Measurements from ENCODE around the gene VPS4A. TPM values are rescaled to one million over a fixed set of nuclear protein-coding genes. Genes with fewer than 3 reads are reported as not detected.
"Not testable (repeated sequence)": the region's sequence is repeated elsewhere in the genome, so short reads cannot be mapped to it uniquely, and the experiment has no call there.

The VPS4A gene
- polyA plus RNA-seq, 3 donors: 18.2 to 25.7 (median 21.8) TPM

- intact Hi-C loops (cut with micrococcal nuclease): no loop called here
- peak overlapping the region in 2 of 7 donors; percentile 37 to 46 for H3K27ac Mint-ChIP-seq
- no peaks in the 10 kb centered on the region for H3K9me3 Mint-ChIP-seq
- H3K27ac ChIP-seq (ENCODE audit: low read depth in 1 of 2, low read length in 2 of 2): no peak overlapping the region
- peaks cover 38 to 52% of the 10 kb centered on the region in 2 donors for H3K36me3 Mint-ChIP-seq
- H3K4me3 ChIP-seq (replicated peaks in 1 of 3; ENCODE audit: low read depth in 2 of 3, low read length in 3 of 3): no peak overlapping the region
- no peak overlapping the region for H2AFZ ChIP-seq (ENCODE audit: insufficient read depth, low read depth, low read length, poor library complexity, severe bottlenecking)
- H3K36me3 ChIP-seq (replicated peaks in 1 of 2; ENCODE audit: control insufficient read depth in 1 of 2, insufficient read depth in 2 of 2, low read length in 2 of 2): peaks cover 29 to 53% of the 10 kb centered on the region in 2 donors
- H3K9me3 ChIP-seq (replicated peaks in 1 of 2; ENCODE audit: control insufficient read depth in 1 of 2, insufficient read depth in 1 of 2, low read length in 2 of 2): no peaks in the 10 kb centered on the region
- peaks cover 13% of the 10 kb centered on the region for H3K4me1 Mint-ChIP-seq
- H3K4me1 ChIP-seq (ENCODE audit: control insufficient read depth in 1 of 2, insufficient read depth in 2 of 2, low read length in 2 of 2): peaks cover 13 to 14% of the 10 kb centered on the region in 2 donors
- TF ChIP-seq CTCF (IDR thresholded peaks at IDR 0.05): no peak
- no peak overlapping the region for H3K4me2 ChIP-seq (replicated peaks; ENCODE audit: extremely low read depth, low read length, poor library complexity, severe bottlenecking)
- no peaks in the 10 kb centered on the region for H3K27me3 Mint-ChIP-seq (ENCODE audit: low read depth in 3 of 3)
- H3K27me3 ChIP-seq (ENCODE audit: control insufficient read depth in 2 of 2, insufficient read depth in 2 of 2, low read length in 2 of 2): no peaks in the 10 kb centered on the region
- H3K79me2 ChIP-seq (ENCODE audit: insufficient read depth, low read length): no peaks in the 10 kb centered on the region
- WGBS (ENCODE audit: insufficient coverage): 90% methylated on average over 2 of the region's 6 CpGs
- no peak overlapping the region for H3K4me3 Mint-ChIP-seq
- H3K9ac ChIP-seq (ENCODE audit: insufficient read depth, low read length, poor library complexity, severe bottlenecking): no peak overlapping the region
- peaks cover 1% of the 10 kb centered on the region for H4K20me1 ChIP-seq (ENCODE audit: insufficient read depth, low read length)
- DNase-seq: no peak
Observed at GRCh38 chr16:69350536-69351133, 39.5 kb downstream of the VPS4A start.

GRCh38 chr16:69351309-69352027, 40.3 kb downstream of the VPS4A start, which contains the start of gene TMED6:
Gene TMED6, minus strand, starts transcription at chr16:69351786. Its CDS starts 33 bp downstream, at chr16:69351753.
- H3K27ac Mint-ChIP-seq: peak within 1 kb of the TSS in 4 of 7 donors; percentile 18 to 81 (median 46)

GRCh38 chr16:69360070-69360469, 48.9 kb downstream of the VPS4A start:
- H3K9me3 Mint-ChIP-seq, H3K27ac Mint-ChIP-seq: not testable (repeated sequence)

More at GRCh38 chr16:69351309-69352027, 40.3 kb downstream of the VPS4A start, which contains the start of gene TMED6:
- H3K4me1 ChIP-seq (ENCODE audit: control insufficient read depth in 1 of 2, insufficient read depth in 2 of 2, low read length in 2 of 2): peaks cover 5% of the 10 kb centered on the region in 2 donors
- no peak within 1 kb of the TSS for H3K4me2 ChIP-seq (replicated peaks; ENCODE audit: extremely low read depth, low read length, poor library complexity, severe bottlenecking)
- H3K9me3 ChIP-seq (replicated peaks in 1 of 2; ENCODE audit: control insufficient read depth in 1 of 2, insufficient read depth in 1 of 2, low read length in 2 of 2): no peaks in the 10 kb centered on the region
- no peak within 1 kb of the TSS for H2AFZ ChIP-seq (ENCODE audit: insufficient read depth, low read depth, low read length, poor library complexity, severe bottlenecking)
- TF ChIP-seq CTCF (IDR thresholded peaks at IDR 0.05): no peak
- Mint-ChIP-seq H3K9me3 (no peaks in the 10 kb centered on the region), H3K27me3 (ENCODE audit: low read depth in 3 of 3) (peaks cover 0 to 1% (median 0%) of the 10 kb centered on the region in 3 donors), H3K4me1 (peaks cover 5% of the 10 kb centered on the region), H3K36me3 (peaks cover 46 to 60% of the 10 kb centered on the region in 2 donors), H3K4me3 (no peak within 1 kb of the TSS)
- 96% methylated on average over 10 of the region's 12 CpGs for WGBS (ENCODE audit: insufficient coverage)
- intact Hi-C loops (cut with micrococcal nuclease): no loop called here
- no peaks in the 10 kb centered on the region for H3K27me3 ChIP-seq (ENCODE audit: control insufficient read depth in 2 of 2, insufficient read depth in 2 of 2, low read length in 2 of 2)
- H3K79me2 ChIP-seq (ENCODE audit: insufficient read depth, low read length): no peaks in the 10 kb centered on the region
- no peak for DNase-seq
- H4K20me1 ChIP-seq (ENCODE audit: insufficient read depth, low read length): no peaks in the 10 kb centered on the region
- H3K4me3 ChIP-seq (replicated peaks in 1 of 3; ENCODE audit: low read depth in 2 of 3, low read length in 3 of 3): no peak within 1 kb of the TSS
- H3K36me3 ChIP-seq (replicated peaks in 1 of 2; ENCODE audit: control insufficient read depth in 1 of 2, insufficient read depth in 2 of 2, low read length in 2 of 2): peaks cover 35 to 61% of the 10 kb centered on the region in 2 donors
- no peak within 1 kb of the TSS for H3K9ac ChIP-seq (ENCODE audit: insufficient read depth, low read length, poor library complexity, severe bottlenecking)
- H3K27ac ChIP-seq (ENCODE audit: low read depth in 1 of 2, low read length in 2 of 2): no peak within 1 kb of the TSS

More at GRCh38 chr16:69360070-69360469, 48.9 kb downstream of the VPS4A start:
- H3K79me2 ChIP-seq (ENCODE audit: insufficient read depth, low read length); H3K9ac ChIP-seq (ENCODE audit: insufficient read depth, low read length, poor library complexity, severe bottlenecking); H3K27me3 Mint-ChIP-seq (ENCODE audit: low read depth in 3 of 3); H3K4me2 ChIP-seq (replicated peaks; ENCODE audit: extremely low read depth, low read length, poor library complexity, severe bottlenecking); DNase-seq; intact Hi-C loops (cut with micrococcal nuclease); H2AFZ ChIP-seq (ENCODE audit: insufficient read depth, low read depth, low read length, poor library complexity, severe bottlenecking); H3K4me1 Mint-ChIP-seq; H3K9me3 ChIP-seq (replicated peaks in 1 of 2; ENCODE audit: control insufficient read depth in 1 of 2, insufficient read depth in 1 of 2, low read length in 2 of 2); H3K4me3 ChIP-seq (replicated peaks in 1 of 3; ENCODE audit: low read depth in 2 of 3, low read length in 3 of 3); H3K27me3 ChIP-seq (ENCODE audit: control insufficient read depth in 2 of 2, insufficient read depth in 2 of 2, low read length in 2 of 2); H3K27ac ChIP-seq (ENCODE audit: low read depth in 1 of 2, low read length in 2 of 2); H3K4me1 ChIP-seq (ENCODE audit: control insufficient read depth in 1 of 2, insufficient read depth in 2 of 2, low read length in 2 of 2); H3K4me3 Mint-ChIP-seq: not testable (repeated sequence)
- WGBS (ENCODE audit: insufficient coverage): 95% methylated on average over 6 of the region's 9 CpGs
- peaks cover 67% of the 10 kb centered on the region in 2 donors for H3K36me3 Mint-ChIP-seq
- Histone ChIP-seq H3K36me3 (replicated peaks in 1 of 2; ENCODE audit: control insufficient read depth in 1 of 2, insufficient read depth in 2 of 2, low read length in 2 of 2) (peaks cover 45 to 79% of the 10 kb centered on the region in 2 donors), H4K20me1 (ENCODE audit: insufficient read depth, low read length) (peaks cover 12% of the 10 kb centered on the region)

Measured in CD14-positive monocyte (primary cell).